Activated CD8-positive, alpha-beta memory T cell treated with anti-CD3 and anti-CD28 coated beads, Interleukin-2, amount 50 U/mL, for 24 hours (primary cell): ENCODE data around the gene PDE4DIP.
"Not testable (repeated sequence)": the region's sequence is repeated elsewhere in the genome, so short reads cannot be mapped to it uniquely, and the experiment has no call there.

Experiments
- DNase-seq: peaks from one replicate; pipeline ENCODE4 v3.0.0-alpha.2; 2020; ENCODE audit errors: extremely low read depth

The PDE4DIP gene

DNA sequence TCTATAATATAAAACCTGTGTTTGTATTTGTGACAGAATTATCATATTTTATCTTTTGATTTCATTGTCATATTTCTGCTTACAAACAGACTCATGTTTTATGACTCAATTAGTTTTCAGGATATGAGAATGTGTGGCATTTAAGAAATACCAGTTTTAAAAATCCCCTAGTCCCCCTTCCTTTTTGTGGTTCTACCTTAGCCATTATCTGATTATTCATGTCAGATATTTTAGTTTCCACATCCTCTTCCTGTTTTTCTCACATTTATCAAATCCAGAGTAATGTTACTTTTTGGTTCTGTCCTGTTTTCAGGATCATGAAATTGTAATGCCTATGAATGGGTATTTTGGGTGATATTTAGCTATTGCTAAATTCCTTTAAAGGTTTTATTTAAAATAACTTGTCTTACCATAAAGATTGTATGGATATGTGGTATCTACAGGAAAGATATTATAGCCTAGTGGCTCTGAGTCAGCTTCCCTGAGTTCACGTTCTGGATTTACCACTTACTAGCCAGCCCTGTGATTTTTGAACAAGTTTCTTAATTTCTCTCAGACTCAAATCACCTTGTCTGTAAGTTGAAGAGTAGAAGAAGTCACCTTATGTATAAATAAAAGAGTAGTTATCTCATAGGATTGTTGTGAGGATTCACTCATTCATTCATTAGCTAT lies 131.8 kb downstream of the PDE4DIP start:
- DNase-seq, result not testable (repeated sequence)

DNA sequence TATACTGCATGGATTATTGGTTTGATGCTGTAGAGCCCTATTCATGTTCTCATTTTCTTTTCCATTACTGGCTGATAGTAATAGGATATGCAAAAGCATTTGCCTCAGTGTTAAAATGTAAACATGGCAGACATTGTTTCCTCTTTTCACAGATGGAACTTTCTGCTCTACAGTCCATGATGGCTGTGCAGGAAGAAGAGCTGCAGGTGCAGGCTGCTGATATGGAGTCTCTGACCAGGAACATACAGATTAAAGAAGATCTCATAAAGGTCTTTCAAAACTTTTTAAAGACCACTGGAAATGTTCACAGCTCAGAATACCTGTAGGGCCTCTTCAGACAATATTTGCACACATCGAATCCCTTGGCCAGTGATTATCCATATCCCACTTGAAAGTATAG lies 133.6 kb downstream of the PDE4DIP start:
- DNase-seq, result not testable (repeated sequence)

GRCh38 chr1:148989378-148989777 lies 145.2 kb downstream of the PDE4DIP start:
- not testable (repeated sequence) for DNase-seq

GRCh38 chr1:148990233-148990788 lies 146.1 kb downstream of the PDE4DIP start:
- DNase-seq, result not testable (repeated sequence)

- DNase-seq, result not testable (repeated sequence)
Measured at GRCh38 chr1:148991818-148992217, 147.6 kb downstream of the PDE4DIP start.

DNA sequence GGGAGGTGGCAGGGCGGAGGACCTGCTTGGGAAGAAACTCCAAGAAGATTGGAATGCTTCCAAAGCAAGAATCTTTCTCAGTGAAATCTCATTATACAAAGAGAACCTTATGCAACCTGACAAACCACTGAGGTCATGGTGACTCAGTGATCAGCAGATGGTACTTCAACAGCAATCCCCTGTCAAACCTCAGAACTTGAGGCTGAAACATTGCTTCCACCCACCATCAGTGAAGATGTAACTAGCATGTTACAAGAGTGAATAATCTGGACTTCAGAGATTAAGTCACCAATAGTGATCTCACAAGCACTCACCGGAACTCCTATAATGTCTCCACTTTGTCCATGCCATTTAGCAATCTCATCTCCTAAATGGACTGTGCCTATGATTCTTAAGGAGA lies 148.1 kb downstream of the PDE4DIP start:
- not testable (repeated sequence) for DNase-seq

DNA sequence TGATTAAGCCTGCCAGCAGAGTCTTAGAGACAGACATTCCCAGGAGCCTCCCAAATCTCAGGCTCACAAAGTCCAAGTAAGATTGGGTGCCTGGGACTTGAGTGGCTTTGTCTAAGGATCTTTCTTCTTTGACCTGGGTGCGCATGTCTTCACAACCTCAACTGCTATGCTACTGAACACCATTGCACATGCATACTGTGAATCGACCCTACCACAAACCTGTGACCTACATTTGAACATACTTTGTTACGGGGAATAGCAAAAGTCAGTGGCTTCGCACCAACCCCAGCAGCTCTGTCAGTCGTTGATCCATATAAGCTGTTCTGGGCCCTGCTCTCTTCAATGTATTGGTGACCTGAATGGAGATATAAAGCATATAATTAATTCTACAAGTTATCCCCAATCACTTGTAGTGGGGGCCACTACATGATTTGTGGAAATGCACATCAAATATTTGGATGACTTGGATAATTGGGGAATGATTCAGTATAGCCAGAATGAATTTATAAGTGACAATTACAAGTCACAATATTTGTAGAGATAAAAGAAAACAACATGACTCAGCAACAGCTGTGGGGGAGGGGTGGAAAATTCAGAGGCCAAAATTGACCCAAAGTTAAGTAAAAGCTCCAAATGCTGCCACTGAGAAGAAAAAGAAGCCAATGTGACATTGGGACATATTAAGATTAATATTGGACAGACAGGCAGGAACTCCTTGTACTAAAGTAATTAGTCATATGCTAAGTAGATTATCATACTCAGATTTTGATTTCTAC lies 152.4 kb downstream of the PDE4DIP start:
- DNase-seq, result not testable (repeated sequence)

DNA sequence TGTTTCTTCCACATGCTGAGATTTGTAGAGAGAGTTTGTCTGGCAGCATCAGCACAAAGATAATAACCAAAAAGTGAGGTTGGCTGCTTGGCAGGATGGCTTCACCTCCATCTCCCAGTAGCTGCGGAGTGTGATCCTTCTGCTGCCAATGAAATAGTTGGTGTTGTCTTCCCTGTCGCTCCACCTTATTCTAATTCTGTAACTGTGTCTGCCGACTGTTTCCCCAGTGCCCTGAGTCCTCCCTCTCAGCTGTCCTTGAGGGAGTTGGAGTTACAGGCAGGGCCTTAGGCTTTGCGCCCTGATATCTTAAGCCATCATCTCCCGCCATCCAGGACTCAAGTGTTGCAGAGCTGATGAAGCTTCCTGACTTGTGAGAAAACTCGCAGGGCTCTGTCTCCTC lies 153.2 kb downstream of the PDE4DIP start:
- not testable (repeated sequence) for DNase-seq

GRCh38 chr1:149002664-149003063 lies 158.4 kb downstream of the PDE4DIP start:
- not testable (repeated sequence) for DNase-seq

- DNase-seq, result not testable (repeated sequence)
Measured at GRCh38 chr1:149008326-149008725, 164.1 kb downstream of the PDE4DIP start.

GRCh38 chr1:149008769-149009168 lies 164.5 kb downstream of the PDE4DIP start:
- not testable (repeated sequence) for DNase-seq

DNA sequence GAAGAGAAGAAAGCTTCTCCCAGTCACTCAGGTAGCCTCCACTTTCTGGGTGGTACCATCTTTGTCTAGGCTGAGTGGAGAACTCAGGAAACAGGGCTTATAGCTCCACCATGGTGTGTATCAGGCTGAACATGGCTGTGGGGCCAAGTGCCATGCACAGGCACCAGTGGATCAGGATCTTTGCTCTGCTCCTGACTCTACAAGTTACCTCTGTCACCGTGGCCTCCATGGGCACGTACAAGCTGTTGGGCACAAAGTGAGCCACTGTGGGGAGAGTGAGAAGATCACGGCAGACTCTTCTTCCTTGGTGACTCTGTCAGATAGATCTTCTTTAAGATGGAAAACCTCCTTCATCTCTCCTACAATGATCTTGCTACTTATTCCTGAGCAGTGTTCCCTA lies 165.5 kb downstream of the PDE4DIP start:
- DNase-seq, result not testable (repeated sequence)

GRCh38 chr1:149012599-149012998 lies 168.4 kb downstream of the PDE4DIP start:
- DNase-seq, result not testable (repeated sequence)

DNA sequence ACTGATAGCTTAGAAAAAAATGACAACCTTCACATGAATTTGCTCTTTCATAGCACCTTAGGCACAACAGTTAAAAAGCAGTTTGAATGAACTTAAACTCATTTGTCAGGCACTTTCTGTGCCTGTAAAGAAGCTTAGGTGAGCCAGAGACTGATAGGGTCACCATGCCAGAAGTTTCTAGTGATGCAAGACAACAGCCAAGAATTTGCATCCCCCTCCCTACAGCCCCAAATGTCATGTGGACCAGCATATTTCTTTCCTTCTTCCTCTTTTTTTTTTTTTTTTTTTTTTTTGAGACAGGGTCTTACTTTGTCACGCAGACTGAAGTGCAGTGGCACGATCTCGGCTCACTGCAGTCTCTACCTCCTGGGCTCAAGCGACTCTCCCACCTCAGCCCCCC lies 169.3 kb downstream of the PDE4DIP start:
- DNase-seq, result not testable (repeated sequence)

DNA sequence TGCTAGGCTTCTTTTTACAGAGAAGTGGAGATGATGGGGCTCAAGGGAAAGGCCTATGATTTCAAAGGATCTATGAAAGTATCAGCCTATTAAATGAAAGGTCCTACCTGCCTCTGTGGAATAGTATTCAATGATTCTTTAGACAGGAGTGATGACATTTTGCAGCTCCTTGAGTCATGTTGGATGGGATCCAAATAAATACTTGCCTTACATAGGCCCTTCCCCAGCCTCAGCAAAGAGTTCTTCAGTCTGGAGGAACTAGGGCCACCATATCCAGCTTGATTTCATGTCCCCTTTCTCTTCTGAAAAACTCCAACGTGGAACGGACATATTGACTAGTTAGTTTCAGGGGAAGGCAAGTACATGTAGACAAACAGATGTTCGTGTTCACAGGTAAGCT lies 171.3 kb downstream of the PDE4DIP start:
- not testable (repeated sequence) for DNase-seq

DNA sequence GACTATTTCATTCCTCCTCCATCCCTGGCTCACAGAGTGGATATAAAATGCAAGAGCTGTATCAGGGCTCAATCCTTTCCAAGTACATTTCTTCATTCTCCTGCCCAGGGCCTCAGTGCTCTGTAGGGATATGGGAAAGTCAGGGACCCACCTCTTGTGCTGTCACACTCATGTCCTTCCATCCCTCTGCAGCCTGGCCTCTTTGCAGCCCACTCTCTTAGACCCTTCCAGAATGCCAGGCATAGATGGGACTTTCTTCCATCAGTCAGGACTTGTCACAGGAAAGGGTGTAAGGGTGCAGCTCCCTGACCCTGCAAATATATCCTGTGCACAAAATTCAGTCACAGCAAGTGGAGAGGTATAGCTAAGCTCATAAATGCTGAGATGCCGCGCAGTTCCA lies 172.4 kb downstream of the PDE4DIP start:
- not testable (repeated sequence) for DNase-seq

GRCh38 chr1:149018577-149018976 lies 174.3 kb downstream of the PDE4DIP start:
- not testable (repeated sequence) for DNase-seq

DNA sequence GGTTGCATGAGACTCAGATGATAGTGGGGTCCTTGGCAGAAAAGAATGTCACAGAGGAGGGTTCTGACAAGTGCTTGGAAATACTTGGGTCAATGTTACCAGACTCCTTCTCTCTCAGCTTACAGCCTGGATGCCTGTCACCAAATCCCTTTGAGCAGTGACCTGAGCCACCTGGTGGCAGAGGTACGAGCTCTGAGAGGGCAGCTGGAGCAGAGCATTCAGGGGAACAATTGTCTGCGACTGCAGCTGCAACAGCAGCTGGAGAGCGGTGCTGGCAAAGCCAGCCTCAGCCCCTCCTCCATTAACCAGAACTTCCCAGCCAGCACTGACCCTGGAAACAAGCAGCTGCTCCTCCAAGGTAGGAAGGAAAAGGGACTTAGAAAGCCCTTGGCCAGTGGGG lies 180.1 kb downstream of the PDE4DIP start:
- DNase-seq, result not testable (repeated sequence)

GRCh38 chr1:149033916-149034315 lies 189.7 kb downstream of the PDE4DIP start:
- not testable (repeated sequence) for DNase-seq

DNA sequence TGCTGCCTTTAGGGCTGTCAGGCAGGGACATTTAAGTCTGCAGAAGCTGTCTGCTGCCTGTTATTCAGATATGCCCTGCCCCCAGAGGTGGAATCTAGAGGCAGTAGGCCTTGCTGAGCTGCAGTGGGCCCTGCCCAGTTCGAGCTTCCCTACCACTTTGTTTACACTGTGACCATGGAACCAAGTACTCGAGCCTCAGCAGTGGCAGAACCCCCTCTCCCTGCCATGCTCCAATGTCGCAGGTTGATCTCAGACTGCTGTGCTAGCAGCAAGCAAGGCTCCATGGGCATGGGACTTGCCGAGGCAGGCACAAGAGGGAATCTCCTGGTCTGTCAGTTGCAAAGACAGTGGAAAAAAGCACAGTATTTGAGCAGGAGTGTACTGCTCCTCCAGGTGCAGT lies 198.8 kb downstream of the PDE4DIP start:
- not testable (repeated sequence) for DNase-seq

DNA sequence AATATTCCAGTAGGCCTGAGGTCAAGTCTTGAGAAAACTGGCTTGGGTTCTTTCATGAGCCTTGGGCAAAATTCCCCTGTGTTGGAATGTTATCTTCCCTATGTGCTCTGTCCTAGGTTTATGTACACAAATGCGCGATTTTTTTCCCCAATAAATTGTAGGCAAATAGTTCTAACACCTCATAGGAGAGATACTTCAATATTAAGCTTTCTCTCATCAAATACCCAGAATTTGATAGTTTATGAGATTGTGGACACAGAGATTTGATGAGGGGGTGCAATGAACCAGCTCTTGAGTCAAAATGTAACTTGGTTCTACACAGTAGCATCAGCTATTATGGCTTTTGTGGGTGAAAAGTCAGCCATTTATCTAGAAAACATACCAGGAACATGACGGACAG lies 220.4 kb downstream of the PDE4DIP start:
- DNase-seq, result not testable (repeated sequence)

GRCh38 chr1:149075505-149076127 lies 231.4 kb downstream of the PDE4DIP start:
- DNase-seq, result not testable (repeated sequence)
